ENCODE results near the gene VWA3A.

The VWA3A gene

DNA sequence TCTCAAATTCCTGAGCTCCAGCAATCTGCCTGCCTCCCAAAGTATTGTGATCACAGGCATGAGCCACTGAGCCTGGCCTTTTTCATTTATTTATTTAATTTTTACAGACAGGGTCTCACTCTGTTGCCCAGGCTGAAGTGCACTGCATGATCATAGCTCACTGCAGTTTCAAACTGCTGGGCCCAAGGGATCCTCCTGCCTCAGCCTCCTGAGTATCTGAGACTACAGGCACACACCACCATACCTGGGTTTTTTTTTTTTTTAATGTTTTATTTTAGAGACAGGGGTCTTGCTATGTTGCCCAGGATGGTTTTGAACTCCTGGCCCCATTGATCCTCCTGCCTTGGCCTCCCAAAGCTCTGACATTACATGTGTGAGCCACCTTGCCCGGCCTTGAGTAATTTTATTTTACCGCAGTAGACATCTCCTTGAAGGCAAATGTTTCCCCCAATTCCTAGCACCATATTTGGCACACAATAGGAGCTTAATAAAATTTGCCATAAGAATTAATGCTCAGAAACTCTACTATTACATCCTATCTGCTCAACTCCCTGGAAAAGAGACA lies 111.8 kb downstream of the VWA3A start:
- no peak for DNase-seq (ENCODE audit: low read depth in 2 of 2)

- no peak for DNase-seq (ENCODE audit: low read depth in 2 of 2)
Measured at GRCh38 chr16:22205577-22206012, 113.3 kb downstream of the VWA3A start.

- DNase-seq (ENCODE audit: low read depth in 2 of 2): peak; percentile 79 to 90
Measured at GRCh38 chr16:22206013-22206841, 113.9 kb downstream of the VWA3A start, which contains the start of gene EEF2K. Gene EEF2K (plus strand): TSS chr16:22206278. CDS start chr16:22225730, 19,452 bp downstream.
